GM13976 (cell line): ENCODE results near the gene FYN.

Source experiments
- DNase-seq: peaks from one replicate; pipeline ENCODE4 v3.0.0; 2012; ENCODE audit warnings: low spot score
- CTCF ChIP-seq: IDR thresholded peaks from 2 replicates; pipeline ENCODE4 v1.5.1; 2012; ENCODE audit warnings: borderline replicate concordance, mild to moderate bottlenecking; ENCODE audit not compliant: insufficient read depth; ENCODE audit errors: extremely low read depth, missing control alignments, control extremely low read depth
- in situ Hi-C: fragments of 300-500 bp; cut with MboI; formaldehyde crosslinking; loops from one replicate; pipeline ENCODE4 v1.12.0; 2022; ENCODE audit warnings: low sequenced_read_pairs, mixed read lengths, inconsistent platforms; ENCODE audit not compliant: unreplicated experiment

FYN gene

GRCh38 chr6:111673937-111674336, 199.3 kb downstream of the FYN start:
- DNase-seq = no peak
- in situ Hi-C loops = no loop called here
- TF ChIP-seq CTCF = no peak

- no peak for TF ChIP-seq CTCF
- in situ Hi-C loops = no loop called here
- DNase-seq = no peak
These were observed 199.7 kb downstream of the FYN start for GRCh38 chr6:111673532-111673931.

GRCh38 chr6:111672761-111673450, 200.3 kb downstream of the FYN start:
- TF ChIP-seq CTCF = no peak
- in situ Hi-C loops = no loop called here

GRCh38 chr6:111669326-111669725, 203.9 kb downstream of the FYN start:
- in situ Hi-C loops = no loop called here
- no peak for DNase-seq
- no peak for TF ChIP-seq CTCF

More at GRCh38 chr6:111672761-111673450, 200.3 kb downstream of the FYN start:
- no peak for DNase-seq

GRCh38 chr6:111668410-111668809, 204.8 kb downstream of the FYN start:
- no peak for DNase-seq
- no peak for TF ChIP-seq CTCF
- in situ Hi-C loops = no loop called here

GRCh38 chr6:111667931-111668330, 205.3 kb downstream of the FYN start:
- TF ChIP-seq CTCF = no peak
- no peak for DNase-seq
- in situ Hi-C loops = no loop called here
